HCT116 (cell line): Measurements from ENCODE around the gene ADAM17. TPM values are rescaled to one million over a fixed set of nuclear protein-coding genes. Genes with fewer than 3 reads are reported as not detected.

Source experiments
- ATAC-seq: fragments of 200-7000 bp; cut with Tn5 transposase; 2 replicates; pipeline ENCODE4 v1.9.1; 2020; ENCODE audit warnings: mild to moderate bottlenecking, moderate library complexity
- BruUV-seq: library from RNA; stranded (reverse); fragments of 400-500 nt; replicated peaks from 2 replicates; lab custom pipeline; 2021; lab: Mats Ljungman, UMichigan
- CTCF ChIA-PET: fragments of 300-600 bp; sonication (Branson Sonifier 250); formaldehyde crosslinking; loops from one replicate; lab custom pipeline; 2021; ENCODE audit warnings: antibody characterized with exemption; lab: Charles Lee
- POLR2A ChIA-PET: fragments of 300-600, 350-600 bp; sonication (Branson Sonifier 250); formaldehyde crosslinking; loops from one replicate; lab custom pipeline; 2021; ENCODE audit warnings: antibody characterized with exemption; lab: Charles Lee
- RAD21 ChIA-PET, 2 experiments: fragments of 300-600 bp; sonication (Branson Sonifier 250); formaldehyde crosslinking; loops; one replicate each; lab custom pipeline; 2023; ENCODE audit warnings: low total read pairs in 2 of 2; ENCODE audit not compliant: uncharacterized antibody in 2 of 2, unreplicated experiment in 2 of 2, low non-redundant PET in 1 of 2; lab: Charles Lee
- DNase-seq: peaks from one replicate; pipeline ENCODE4 v3.0.0-alpha.2; 2010; ENCODE audit warnings: low read depth, low spot score
- H2AFZ ChIP-seq: fragments of 200-600 bp; shearing (Covaris generic), sonication (generic); 2 replicates; pipeline ENCODE4 v1.6.1; 2017; ENCODE audit warnings: low read depth, mixed run types, mixed read lengths, antibody characterized with exemption, low read length; ENCODE audit not compliant: poor library complexity, severe bottlenecking
- H3K27ac ChIP-seq: 2 replicates; pipeline ENCODE4 v1.5.1; 2012; ENCODE audit warnings: low read depth, low read length
- H3K27me3 ChIP-seq: fragments of 200-600 bp; sonication (generic); 2 replicates; pipeline ENCODE4 v1.6.1; 2016; ENCODE audit warnings: mixed run types, low read length, mixed read lengths; ENCODE audit not compliant: insufficient read depth
- H3K36me3 ChIP-seq, 2 experiments: fragments of 200-500 bp in 1 of 2; fragments of 200-600 bp in 1 of 2; sonication (Bioruptor generic) in 1 of 2; sonication (generic) in 1 of 2; 2 replicates each; pipeline versions ENCODE4 v1.5.1 to v1.6.1; 2014 to 2016; ENCODE audit warnings: low read length in 2 of 2, inconsistent platforms in 1 of 2, mixed read lengths in 1 of 2, mixed run types in 1 of 2; ENCODE audit not compliant: insufficient read depth in 2 of 2, control insufficient read depth in 1 of 2
- H3K4me1 ChIP-seq, 2 experiments: fragments of 200-600 bp in 1 of 2; sonication (generic) in 1 of 2; 2 replicates each; pipeline versions ENCODE4 v1.5.1 to v1.6.1; 2012 to 2017; ENCODE audit warnings: low read length in 2 of 2, inconsistent platforms in 1 of 2, mild to moderate bottlenecking in 1 of 2, mixed read lengths in 1 of 2, mixed run types in 1 of 2, moderate library complexity in 1 of 2; ENCODE audit not compliant: insufficient read depth in 2 of 2, control insufficient read depth in 1 of 2
- H3K4me2 ChIP-seq: fragments of 200-600 bp; sonication (generic); 2 replicates; pipeline ENCODE4 v1.6.1; 2017; ENCODE audit warnings: mixed run types, low read length, mixed read lengths
- H3K4me3 ChIP-seq, 2 experiments: fragments of 200-600 bp in 1 of 2; sonication (generic) in 1 of 2; replicated peaks in 1 of 2; 2 replicates each; pipeline ENCODE4 v1.5.1; 2011 to 2016; ENCODE audit warnings: low read length in 2 of 2, control low read depth in 1 of 2, low read depth in 1 of 2, mild to moderate bottlenecking in 1 of 2, mixed read lengths in 1 of 2, mixed run types in 1 of 2
- H3K79me2 ChIP-seq: fragments of 200-600 bp; sonication (generic); 2 replicates; pipeline ENCODE4 v1.6.1; 2017; ENCODE audit warnings: mild to moderate bottlenecking, mixed run types, low read length, moderate library complexity, mixed read lengths; ENCODE audit not compliant: insufficient read depth
- H3K9ac ChIP-seq: fragments of 200-600 bp; sonication (generic); 2 replicates; pipeline ENCODE4 v1.6.1; 2016; ENCODE audit warnings: low read length, mixed read lengths
- H3K9me2 ChIP-seq: fragments of 200-600 bp; sonication (generic), shearing (Covaris generic); 2 replicates; pipeline ENCODE4 v1.6.1; 2017; ENCODE audit warnings: mixed run types, mild to moderate bottlenecking, moderate library complexity; ENCODE audit not compliant: insufficient read depth
- H3K9me3 ChIP-seq, 2 experiments: fragments of 200-500 bp in 1 of 2; fragments of 200-600 bp in 1 of 2; sonication (Bioruptor generic) in 1 of 2; sonication (generic) in 1 of 2; 2 replicates each; pipeline ENCODE4 v1.6.1; 2014 to 2017; ENCODE audit warnings: low read length in 2 of 2, mixed read lengths in 2 of 2, inconsistent platforms in 1 of 2, low read depth in 1 of 2, mild to moderate bottlenecking in 1 of 2, mixed run types in 1 of 2, moderate library complexity in 1 of 2; ENCODE audit not compliant: control insufficient read depth in 1 of 2, insufficient read depth in 1 of 2
- H4K20me1 ChIP-seq: fragments of 200-600 bp; sonication (generic), shearing (Covaris generic); 2 replicates; pipeline ENCODE4 v1.6.1; 2017; ENCODE audit warnings: mixed run types, mild to moderate bottlenecking, moderate library complexity; ENCODE audit not compliant: insufficient read depth
- EGR1 ChIP-seq: IDR thresholded peaks from 2 replicates; pipeline ENCODE4 v1.6.1; 2012; ENCODE audit warnings: low read depth
- EZH2phosphoT487 ChIP-seq: fragments of 200-600 bp; IDR thresholded peaks from 2 replicates; pipeline ENCODE4 v1.6.1; 2018; ENCODE audit warnings: antibody characterized with exemption, borderline replicate concordance
- FOSL1 ChIP-seq: IDR thresholded peaks from 2 replicates; pipeline ENCODE4 v1.6.1; 2012; ENCODE audit warnings: low read depth
- POLR2A ChIP-seq: IDR thresholded peaks from 2 replicates; pipeline ENCODE4 v1.7.0; 2011; ENCODE audit warnings: borderline replicate concordance; ENCODE audit not compliant: insufficient read depth, insufficient read length; ENCODE audit errors: extremely low read depth
- SIN3A ChIP-seq: IDR thresholded peaks from 2 replicates; pipeline ENCODE4 v1.6.1; 2012; ENCODE audit warnings: low read depth
- SRF ChIP-seq: IDR thresholded peaks from 2 replicates; pipeline ENCODE4 v1.6.1; 2012; ENCODE audit warnings: low read depth
- YY1 ChIP-seq: IDR thresholded peaks from 2 replicates; pipeline ENCODE4 v1.6.1; 2011; ENCODE audit warnings: low read length, low read depth, moderate library complexity, mild to moderate bottlenecking; ENCODE audit not compliant: insufficient replicate concordance; ENCODE audit errors: extremely low read depth
- ZFX ChIP-seq: fragments of 450-650 bp; IDR thresholded peaks from 2 replicates; pipeline ENCODE4 v1.6.1; 2017
- intact Hi-C: fragments of 100-400 bp; cut with micrococcal nuclease; formaldehyde crosslinking; loops from 2 replicates; pipeline ENCODE4 v1.10.0; 2022
- total RNA-seq: library from RNA; stranded (reverse); gene quantifications from one replicate; pipeline ENCODE4 v1.2.1, GENCODE V29; 2021; ENCODE audit not compliant: unreplicated experiment
- TF ChIP-seq, protein P1 (sequence below): IDR thresholded peaks from 2 replicates; pipeline ENCODE4 v1.6.1; 2012; ENCODE audit warnings: low read depth
- TF ChIP-seq, protein P2 (sequence below): IDR thresholded peaks from 2 replicates; pipeline ENCODE4 v1.6.1; 2012

Gene ADAM17
- total RNA-seq, 1 experiment from 2014 or later = 39.2 TPM

DNA sequence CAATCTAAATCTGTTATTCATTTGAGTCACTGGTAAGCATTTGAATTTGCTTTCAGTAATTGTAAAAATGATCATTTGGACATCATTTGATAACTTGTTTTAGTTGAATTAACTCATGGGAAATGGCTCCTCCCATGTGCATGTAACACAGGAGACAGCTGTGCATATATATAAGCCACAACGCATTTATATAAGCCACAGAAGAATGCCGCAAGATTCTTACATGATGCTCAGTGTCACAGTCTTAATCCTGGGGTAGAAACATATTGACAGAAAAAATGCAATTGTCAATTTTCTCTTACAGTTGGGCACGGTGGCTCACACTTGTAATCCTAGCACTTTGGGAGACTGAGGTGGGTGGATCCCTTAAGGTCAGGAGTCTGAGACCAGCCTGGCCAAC is 94.6 kb downstream of the ADAM17 start:
- no peak overlapping the region for H3K4me2 ChIP-seq
- H3K27me3 ChIP-seq = no peaks in the 10 kb centered on the region
- CTCF ChIA-PET = no interaction called here
- peaks cover 14 to 27% of the 10 kb centered on the region in 2 experiments for H3K36me3 ChIP-seq
- BruUV-seq = no TSS peak
- RAD21 ChIA-PET = no interaction called here
- H3K4me3 ChIP-seq = no peak overlapping the region
- no peak overlapping the region for H3K9ac ChIP-seq
- no peak overlapping the region for H3K27ac ChIP-seq
- no peak overlapping the region for H2AFZ ChIP-seq
- H3K9me2 ChIP-seq = no peaks in the 10 kb centered on the region
- DNase-seq = no peak
- no peaks in the 10 kb centered on the region for H3K9me3 ChIP-seq
- H4K20me1 ChIP-seq = no peaks in the 10 kb centered on the region
- TF ChIP-seq SIN3A = no peak
- no peak for TF ChIP-seq EZH2phosphoT487
- TF ChIP-seq EGR1 = no peak
- TF ChIP-seq ZFX = no peak
- TF ChIP-seq POLR2A = no peak
- no peak for TF ChIP-seq FOSL1
- TF ChIP-seq SRF = no peak
- no peak for TF ChIP-seq YY1
- TF ChIP-seq, protein P1, sequence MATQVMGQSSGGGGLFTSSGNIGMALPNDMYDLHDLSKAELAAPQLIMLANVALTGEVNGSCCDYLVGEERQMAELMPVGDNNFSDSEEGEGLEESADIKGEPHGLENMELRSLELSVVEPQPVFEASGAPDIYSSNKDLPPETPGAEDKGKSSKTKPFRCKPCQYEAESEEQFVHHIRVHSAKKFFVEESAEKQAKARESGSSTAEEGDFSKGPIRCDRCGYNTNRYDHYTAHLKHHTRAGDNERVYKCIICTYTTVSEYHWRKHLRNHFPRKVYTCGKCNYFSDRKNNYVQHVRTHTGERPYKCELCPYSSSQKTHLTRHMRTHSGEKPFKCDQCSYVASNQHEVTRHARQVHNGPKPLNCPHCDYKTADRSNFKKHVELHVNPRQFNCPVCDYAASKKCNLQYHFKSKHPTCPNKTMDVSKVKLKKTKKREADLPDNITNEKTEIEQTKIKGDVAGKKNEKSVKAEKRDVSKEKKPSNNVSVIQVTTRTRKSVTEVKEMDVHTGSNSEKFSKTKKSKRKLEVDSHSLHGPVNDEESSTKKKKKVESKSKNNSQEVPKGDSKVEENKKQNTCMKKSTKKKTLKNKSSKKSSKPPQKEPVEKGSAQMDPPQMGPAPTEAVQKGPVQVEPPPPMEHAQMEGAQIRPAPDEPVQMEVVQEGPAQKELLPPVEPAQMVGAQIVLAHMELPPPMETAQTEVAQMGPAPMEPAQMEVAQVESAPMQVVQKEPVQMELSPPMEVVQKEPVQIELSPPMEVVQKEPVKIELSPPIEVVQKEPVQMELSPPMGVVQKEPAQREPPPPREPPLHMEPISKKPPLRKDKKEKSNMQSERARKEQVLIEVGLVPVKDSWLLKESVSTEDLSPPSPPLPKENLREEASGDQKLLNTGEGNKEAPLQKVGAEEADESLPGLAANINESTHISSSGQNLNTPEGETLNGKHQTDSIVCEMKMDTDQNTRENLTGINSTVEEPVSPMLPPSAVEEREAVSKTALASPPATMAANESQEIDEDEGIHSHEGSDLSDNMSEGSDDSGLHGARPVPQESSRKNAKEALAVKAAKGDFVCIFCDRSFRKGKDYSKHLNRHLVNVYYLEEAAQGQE = no peak
- TF ChIP-seq, protein P2, sequence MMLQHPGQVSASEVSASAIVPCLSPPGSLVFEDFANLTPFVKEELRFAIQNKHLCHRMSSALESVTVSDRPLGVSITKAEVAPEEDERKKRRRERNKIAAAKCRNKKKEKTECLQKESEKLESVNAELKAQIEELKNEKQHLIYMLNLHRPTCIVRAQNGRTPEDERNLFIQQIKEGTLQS = no peak
- POLR2A ChIA-PET = no interaction called here
- intact Hi-C loops = no loop called here
- no peak for ATAC-seq
- no peaks in the 10 kb centered on the region for H3K79me2 ChIP-seq
- no peaks in the 10 kb centered on the region for H3K4me1 ChIP-seq
